ENCODE results near the gene CD2BP2.

DNA sequence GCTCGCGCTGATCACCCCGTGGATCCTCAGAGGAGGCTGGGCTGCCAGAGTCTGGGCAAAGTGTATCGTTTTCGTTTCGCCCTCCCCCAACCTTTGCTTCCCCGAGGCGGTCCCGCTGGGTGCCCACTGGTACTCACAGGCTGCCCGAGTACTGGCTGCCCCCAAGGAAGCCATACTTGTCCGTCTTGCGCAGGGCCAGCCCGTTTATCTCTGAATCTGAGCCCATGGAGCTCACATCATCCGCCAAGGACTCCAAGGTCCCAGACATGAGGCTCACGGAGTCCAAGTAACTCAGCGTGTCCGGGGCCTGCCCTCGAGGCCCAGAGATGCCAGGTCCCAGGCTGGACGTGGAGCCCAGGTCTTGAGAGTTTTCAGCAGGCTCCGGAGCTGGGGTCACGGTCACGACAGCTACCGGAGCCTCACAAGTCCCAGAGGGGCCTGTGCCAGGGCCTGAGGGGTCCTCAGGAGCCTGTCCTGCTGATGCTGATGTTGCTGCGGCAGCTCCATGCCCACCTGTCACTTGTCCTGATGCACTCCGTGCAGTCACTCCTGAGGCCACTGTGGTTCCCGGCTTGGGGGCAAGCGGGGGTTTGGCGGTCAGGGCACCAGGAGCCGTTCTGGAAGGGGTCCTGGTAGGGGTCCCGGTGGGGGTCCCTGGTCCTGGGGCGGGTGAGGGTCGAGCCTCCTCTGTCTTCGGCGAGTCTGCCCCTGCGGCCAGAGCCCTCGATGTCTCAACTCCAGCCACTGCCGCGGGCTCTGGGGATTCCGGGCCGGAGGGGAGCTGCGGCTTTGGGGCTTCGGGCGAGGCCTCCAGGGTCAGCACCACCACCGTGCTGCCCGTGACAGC, 14.2 kb upstream of the CD2BP2 start:
- TF ChIP-seq, protein P1, sequence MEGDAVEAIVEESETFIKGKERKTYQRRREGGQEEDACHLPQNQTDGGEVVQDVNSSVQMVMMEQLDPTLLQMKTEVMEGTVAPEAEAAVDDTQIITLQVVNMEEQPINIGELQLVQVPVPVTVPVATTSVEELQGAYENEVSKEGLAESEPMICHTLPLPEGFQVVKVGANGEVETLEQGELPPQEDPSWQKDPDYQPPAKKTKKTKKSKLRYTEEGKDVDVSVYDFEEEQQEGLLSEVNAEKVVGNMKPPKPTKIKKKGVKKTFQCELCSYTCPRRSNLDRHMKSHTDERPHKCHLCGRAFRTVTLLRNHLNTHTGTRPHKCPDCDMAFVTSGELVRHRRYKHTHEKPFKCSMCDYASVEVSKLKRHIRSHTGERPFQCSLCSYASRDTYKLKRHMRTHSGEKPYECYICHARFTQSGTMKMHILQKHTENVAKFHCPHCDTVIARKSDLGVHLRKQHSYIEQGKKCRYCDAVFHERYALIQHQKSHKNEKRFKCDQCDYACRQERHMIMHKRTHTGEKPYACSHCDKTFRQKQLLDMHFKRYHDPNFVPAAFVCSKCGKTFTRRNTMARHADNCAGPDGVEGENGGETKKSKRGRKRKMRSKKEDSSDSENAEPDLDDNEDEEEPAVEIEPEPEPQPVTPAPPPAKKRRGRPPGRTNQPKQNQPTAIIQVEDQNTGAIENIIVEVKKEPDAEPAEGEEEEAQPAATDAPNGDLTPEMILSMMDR (IDR thresholded peaks at IDR 0.05; ENCODE audit: insufficient read depth, low read depth, low read length): no peak
- TF ChIP-seq EZH2 (IDR thresholded peaks at IDR 0.05; ENCODE audit: insufficient read depth, low read length): no peak
